Activated CD4-positive, alpha-beta T cell treated with anti-CD3 and anti-CD28 coated beads, Interleukin-2, amount 50 U/mL, for 1 hour (primary cell): Measurements from ENCODE around the gene KCNJ4.

ENCODE experiments used
- DNase-seq: peaks from one replicate; pipeline ENCODE4 v3.0.0-alpha.2; 2020

KCNJ4 gene

DNA sequence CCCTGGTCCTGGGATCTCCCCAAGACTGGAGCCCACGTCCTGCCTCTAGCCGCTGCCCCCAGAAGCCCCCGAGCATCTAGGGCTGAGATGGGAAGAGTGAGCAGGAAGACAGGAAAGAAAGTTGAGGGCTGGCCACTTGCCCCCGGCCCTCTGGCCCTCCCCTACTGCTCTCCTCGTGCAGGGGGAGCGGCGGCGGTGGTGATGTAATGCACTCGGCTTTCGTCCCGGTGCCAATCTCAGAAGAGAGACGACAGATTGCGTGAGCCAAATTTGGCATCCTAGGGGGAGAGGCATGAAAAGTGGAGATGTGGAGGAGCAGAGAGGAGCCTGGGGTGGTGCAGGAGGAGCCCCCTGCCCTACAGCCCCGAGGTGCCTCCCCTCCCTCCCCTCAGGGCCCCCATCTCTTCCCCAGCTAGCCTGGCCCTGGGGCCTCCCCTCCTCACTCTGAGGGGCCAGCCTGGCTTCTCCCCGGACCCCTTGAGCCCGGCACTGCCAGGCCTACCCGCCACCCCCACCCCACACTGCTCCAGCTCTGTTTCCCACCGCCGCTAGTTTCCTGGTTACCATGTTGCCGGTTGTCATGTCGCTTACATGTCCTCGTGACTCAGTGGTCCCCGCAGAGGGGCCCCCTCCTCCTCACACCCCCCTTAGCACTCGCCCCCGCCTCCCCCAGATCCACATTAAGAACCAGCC lies 2.5 kb downstream of the KCNJ4 start:
- DNase-seq, result no peak

DNA sequence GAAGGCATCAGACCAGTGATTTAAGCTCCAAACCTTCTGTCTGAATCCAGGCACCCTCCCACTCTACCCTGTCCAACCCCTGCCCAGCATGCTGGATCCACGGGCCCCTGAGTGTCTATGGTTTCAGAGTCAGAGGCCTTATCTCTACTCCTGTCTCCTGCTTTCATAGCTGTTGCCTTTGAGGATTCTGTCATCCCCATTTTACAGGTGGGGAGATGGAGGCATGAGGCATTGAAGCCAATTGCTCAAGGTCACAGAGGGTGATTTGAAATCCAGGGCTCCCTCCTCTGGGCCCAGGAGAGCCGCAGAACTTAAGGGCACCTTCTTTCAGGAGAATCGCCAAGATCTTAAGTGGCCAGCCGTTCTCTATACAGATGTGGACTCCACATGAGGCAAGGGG lies 3.1 kb downstream of the KCNJ4 start:
- DNase-seq, result no peak

DNA sequence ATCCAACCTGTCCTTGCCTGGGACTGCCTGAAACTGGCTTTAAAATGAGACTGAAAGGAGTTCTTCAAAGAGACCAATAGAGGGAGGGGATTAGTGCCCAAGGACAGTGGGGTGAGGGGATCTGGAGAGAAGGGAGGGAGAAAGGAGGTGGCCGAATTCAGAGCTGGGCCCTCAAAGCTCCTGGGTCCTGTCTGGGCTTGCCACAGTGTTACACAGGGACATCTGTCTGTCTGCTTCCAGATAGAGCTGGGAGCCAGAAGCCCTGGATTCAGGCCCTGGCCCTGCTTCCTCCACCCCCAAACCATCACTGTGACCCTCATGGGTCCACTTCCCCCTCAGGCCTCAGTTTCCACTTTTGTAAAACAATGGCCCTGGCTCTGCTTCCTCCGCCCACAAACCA lies 3.6 kb downstream of the KCNJ4 start:
- DNase-seq, result no peak

DNA sequence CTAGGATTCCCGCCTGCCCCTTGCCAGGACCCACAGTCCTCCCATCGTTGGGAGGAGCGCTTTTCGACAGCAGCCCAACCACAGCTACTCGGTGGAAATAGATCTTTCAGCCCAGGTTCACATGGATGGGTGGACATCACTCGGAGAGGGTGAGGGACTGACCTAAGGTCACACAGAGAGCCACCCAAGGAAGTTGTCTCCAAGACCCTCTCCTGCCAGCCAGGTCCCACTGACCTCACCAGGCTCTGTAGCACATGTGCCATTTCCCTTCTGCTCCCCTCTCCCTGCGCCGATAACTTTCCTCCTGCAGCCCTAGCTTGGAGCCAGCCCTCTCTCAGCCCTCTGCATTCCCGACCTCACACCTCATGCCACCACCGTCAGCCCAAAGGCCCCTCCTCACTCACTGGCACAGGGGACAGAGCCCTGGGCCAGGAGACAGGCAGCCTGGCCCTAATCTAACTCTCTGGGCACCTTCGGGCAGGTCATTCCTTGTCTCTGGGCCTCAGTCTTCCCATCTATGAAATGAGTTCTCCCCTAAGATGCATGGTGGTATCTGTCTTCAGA lies 4.7 kb downstream of the KCNJ4 start:
- no peak for DNase-seq

DNA sequence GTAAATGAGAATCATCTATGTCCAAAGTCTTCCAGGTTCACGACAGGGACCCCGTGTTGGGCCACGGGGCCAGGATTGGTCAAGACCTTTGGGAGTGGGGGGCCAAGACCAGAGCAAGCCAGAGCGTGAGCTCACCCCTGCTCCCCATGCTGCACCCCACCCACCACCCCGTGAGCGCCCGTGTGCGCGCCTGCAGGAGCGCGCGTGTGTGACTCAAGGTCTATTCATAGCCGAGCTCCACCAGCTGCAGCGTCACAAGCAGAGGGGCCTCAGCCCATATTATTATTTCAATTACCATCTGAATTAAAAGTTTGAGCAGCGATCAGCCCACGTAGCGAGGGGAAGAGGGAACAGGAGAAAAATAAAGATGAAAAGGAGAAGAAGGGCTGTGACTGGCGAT lies 5.2 kb downstream of the KCNJ4 start:
- no peak for DNase-seq

DNA sequence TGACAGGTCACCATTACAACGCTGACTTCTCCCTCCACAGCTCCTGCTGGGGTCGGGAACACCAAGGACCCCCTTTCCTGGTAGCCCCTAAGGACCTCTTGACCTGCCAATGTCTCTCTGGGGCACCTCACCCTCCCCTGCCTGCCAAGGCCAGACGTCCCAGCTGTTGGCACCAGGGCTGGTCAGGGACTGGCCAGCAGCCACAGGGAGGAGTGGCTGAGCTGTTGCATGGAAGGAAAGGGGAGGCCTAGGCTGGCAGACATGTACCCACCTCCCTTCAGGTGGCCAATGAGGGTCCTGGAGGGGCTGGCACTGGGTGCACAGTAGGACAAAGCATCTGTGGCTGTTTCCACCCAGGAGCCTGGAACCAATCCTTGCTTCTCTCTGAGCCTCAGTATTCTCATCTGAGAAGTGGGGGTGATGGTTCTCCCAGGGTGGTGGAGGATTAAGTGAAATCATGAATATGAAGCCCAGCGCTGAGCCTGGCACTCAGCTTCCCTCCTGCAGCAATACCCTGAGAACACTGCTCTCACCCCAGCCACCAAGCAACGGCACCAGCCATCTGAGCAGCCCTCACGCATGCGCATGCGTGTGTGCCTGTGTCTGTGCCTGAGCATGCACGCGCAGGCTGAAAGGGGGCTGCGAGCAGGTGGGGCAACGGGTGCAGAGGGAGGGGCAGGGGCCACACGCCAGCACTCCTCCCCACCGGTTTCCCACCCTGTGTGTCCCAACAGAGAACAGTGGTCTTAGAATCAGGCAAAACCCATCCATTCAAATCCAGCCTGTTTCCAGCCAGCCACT lies 5.9 kb downstream of the KCNJ4 start:
- no peak for DNase-seq

DNA sequence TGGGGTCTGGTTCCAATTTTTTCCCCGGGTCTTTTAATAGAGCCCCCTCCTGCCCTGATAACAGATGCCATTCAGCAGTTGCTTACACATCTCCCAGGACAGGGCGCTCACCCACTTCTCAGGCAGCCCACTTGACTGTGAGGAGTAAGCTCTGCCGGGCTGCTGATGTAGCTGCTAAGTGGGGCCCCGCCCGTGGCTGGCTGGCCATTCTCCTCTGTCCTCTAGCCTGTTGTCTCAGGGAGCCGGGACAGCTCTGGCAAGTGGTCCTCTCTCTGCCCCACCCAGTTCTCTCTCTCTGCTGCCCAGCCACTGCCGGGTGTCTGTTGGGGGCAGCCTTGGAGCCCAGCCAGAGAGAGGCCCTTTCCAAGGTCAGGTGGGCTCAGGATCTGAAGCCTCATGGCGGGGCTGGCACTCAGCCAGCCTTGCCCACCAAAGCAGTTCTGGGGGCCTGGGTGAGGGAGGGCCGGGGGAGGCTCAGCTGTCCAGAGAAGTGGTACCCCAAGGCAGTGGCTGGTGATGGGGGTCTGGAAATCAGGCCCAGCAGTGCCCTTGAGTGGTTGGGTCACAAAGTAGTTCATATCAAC lies 8.9 kb downstream of the KCNJ4 start:
- no peak for DNase-seq

DNA sequence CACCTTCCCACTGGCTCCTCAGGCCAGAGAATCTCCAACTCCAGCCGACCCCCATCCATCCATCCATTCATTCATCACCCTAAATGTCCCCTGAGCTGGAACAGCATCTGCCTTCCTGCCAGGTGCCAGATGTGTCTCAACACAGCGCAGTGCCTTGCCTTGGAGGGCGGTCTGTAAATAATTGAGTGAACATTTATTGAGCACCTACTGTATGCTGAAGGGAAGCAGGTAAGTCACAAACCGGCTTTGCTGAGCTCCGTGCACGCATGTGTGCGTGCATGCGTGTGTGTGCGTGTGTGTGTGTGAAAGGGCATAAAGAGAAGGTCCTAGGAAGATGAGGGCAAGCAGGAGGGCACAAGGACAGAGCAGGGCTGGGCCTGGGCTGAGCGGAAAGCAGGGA lies 10.2 kb downstream of the KCNJ4 start:
- no peak for DNase-seq

DNA sequence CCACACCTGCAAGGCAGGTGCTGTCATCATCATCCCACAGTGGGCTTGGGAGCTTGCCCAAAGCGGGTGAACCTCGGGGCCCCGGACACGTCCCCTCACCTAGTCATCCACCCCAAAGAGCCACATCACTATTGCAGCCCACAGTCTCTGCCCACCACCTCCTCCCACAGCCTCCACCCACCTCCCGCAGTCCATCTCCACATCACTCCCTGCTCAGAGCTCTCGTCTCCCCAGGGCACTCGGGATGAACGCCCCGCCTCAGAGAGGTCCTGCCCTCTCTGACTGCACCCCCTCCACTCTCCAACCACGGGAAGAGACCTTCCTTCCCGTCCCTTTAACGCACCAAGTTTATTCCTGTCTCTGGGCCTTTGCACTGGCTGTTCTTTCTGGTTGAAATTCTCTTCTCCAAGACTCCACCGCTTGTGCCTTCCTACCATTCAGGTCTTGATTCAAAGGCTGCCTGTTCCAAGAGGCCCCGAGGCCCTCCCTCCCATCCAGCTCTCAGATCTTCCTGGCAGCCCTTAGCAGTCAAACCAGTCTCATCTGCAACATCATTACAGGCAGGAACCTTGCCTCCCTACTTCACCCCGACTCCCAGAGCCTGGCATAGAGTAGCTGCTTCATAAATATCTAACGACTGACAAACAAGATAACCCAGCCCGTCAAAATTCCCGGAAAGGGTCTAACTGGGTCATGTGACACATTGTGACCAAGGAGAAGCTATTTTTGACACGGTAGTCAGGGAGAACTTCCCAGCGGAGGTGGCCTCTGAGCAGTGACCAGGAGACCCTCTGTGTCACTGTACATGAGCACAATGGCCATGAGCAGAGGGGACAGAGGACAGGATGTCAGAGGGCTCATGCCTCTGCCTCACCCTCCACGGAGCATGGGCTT lies 11.1 kb downstream of the KCNJ4 start:
- no peak for DNase-seq

DNA sequence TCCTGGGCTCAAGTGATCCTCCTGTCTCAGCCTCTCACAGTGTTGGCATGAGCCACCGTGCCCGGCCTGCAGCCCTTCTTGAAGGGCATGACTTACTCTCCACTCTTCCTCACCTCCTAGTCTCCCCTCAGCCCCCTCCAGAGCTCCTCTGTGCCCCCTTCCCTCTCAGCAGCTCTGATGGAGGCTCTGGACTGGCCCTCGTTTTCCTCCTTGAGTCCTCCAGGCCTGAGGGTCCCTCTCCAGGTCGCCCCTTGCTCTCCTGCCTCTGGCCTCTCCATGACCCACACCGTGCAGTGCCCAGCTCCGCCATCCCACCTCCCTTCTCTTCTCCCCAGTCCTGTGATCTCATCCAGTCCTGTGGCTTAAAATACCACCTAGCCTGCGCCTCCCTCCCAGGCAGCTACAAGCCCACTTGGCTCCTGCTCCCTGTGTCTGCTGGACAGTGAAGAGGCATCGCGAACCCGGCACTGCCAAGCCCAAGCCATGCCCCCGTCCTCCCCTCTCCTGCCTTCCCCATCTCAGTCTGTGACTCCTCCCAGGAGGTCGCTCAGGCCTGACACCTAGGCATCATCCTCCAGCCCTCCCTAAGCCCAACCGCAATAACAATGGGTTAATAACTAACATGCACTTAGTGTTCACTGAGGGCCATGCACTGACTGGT lies 11.9 kb downstream of the KCNJ4 start:
- DNase-seq, result no peak

DNA sequence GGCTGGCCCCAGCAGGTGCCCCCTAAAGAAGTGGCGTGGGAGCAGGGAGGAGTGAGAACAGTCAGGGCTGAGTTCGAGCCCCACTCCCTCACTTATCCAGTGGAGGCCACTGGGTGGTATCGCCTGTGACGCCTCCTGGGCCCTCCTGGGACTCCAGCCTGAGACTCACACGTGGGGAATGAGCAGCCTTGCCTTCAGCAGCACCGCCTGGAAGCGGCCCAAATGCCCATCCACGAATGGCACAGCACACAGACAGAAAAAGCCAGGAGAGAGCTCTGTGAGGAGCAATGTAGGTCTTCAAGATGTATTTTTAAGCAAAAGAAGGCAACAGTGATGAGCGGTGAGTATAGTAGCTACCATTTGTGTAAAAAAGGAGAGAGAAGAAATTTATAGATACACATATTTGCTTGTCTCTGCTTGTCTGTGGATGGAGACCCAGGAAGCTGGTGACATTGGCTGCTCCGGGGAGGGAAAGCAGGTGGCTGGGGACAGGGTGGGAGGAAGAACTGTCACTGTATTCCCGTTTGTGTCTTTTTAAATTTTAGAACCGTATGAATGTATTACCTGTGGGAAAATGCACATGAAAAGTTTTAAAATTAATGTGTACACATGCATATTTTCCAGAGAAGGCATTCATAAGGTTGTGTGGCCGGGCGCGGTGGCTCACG lies 13.2 kb downstream of the KCNJ4 start:
- DNase-seq, result no peak

DNA sequence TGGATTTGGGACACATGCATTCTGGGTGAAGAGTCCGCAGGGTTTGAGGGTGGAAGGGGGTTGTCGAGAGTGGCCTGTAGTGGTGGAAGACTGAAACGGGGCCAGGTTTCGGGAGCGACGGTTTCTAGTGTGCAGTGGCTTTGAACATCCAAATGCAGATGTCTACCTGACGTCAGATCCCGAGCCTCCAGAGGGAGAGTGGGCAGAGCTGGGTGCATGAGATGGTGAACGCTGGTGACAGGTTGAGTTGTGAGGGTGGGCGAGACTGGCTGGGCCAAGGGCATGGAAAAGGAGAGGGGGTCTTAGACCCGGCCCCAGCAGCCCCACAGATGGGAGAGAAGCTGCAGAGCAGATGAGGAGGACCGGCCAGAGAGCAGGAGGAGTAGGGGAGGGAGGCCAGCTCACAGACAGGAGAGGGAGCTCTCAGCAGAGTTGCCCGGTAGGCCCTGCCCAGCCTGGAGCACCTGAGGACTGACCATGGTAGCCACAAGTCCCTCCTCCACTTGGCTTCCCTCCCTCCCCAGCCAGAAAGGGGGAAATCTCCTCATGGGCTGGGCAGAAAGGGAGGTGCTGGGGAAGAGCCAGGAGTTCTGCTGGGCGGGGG lies 14.2 kb downstream of the KCNJ4 start:
- DNase-seq, result no peak

DNA sequence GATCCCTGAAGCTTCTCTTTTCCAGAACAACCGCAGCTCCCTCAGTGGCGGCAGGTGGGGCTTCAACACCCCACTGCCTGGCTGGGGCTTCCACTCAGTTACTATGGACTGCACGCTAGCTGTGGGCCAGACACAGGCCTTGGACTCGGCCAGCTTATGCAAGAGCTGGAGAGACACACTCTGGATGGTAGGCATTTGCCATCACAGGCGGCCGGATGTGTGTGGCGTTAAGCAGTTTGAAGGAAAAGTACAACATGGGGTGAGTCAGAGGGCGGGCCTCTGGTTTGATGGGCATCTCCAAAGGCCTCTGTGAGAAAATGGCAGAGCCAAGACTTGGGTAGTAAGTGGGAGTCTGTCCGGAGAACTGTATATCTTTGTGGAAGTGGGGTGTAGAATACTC lies 17.6 kb downstream of the KCNJ4 start:
- no peak for DNase-seq

DNA sequence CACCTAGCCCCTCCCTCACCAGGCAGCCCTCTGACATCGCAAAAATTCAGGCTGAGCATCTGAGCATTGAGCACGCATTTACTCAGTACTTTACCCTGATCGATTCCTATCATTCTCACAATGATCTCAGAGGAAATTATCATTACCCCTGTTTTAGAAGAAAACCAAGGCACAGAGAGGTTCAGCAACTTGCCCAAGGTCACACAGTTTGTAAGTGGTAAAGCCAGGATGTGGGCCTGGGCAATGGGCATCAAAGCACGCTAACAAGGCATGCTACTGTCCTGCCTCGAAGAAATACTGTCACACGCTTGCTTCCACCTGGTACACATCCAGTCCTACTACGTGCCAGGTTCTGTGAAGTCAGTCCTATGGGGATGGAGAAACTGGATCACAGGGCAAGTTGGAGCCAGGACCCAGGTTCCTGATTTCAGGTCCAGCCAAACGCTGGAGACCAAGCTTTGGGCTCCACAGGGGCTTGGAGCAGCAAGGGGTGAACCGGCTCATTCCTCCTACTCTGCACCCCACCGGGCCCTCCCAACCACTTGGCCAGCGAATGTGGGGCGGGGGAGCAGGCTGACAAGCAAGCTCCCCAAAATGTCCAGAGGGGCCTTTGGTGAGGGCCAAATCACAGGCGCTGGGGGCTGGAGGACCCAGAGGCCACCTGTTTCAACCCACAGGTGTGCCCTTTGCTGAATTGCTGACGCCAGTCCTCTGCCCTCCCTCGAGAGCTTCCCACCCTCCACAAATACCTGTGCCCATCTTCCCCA lies 18.2 kb downstream of the KCNJ4 start:
- DNase-seq, result no peak

DNA sequence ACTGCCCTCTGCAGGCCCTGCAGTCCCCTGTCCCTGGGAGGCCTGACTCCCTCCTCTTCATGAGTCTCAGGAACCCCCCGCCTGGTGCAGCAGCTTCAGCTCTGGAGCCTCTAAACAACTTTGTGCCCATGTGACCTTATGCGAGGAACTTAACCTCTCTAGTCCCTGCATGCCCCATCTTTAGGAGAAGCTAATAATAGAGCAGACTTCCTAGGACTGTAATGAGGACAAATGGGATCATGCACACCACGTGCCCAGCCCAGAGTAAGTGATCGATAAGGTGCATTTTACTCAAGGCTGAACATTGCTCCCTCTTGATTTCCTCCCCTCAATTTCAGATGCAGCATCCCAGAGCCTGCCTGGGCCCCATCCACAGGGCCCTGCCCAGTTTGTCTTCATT lies 19.0 kb downstream of the KCNJ4 start:
- DNase-seq, result no peak

DNA sequence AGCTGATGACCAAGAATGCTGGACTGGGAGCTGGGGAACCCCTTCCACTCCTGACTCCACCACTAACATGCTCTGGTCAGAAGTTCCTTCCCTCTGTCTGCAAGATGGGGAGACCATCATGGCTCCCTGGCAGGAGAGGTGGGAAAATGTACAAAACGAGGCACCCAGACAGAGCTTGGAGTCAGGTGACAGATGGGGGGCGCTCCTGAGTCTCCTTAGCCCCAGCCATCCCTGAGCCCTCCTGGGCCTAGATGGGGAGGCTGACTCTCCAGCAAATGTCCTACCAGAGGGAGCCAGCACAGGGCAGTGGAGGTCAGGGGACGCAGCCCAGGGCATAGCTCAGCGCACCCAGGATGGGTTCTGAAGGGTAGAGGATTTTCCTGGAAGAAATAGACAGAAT lies 20.0 kb downstream of the KCNJ4 start:
- no peak for DNase-seq

DNA sequence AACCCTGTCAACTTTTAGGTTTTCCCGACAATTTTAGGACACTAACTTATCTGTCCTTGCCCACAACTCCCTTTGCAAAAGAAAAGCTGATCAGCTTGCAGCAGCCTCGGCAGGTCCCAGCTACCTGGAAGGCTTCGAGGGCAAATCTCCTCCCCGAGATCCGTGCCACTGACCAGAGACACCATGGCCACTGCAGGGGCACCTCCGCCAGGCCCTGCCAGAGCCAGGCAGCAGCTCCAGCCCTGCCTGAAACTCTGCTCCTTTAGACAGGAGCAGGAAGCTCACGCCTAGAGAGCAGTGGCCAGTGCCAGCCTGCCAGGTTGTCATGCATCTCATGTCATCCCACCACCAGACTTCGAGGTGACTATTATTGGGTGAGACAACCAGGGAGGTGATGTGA lies 21.1 kb downstream of the KCNJ4 start:
- DNase-seq, result no peak

DNA sequence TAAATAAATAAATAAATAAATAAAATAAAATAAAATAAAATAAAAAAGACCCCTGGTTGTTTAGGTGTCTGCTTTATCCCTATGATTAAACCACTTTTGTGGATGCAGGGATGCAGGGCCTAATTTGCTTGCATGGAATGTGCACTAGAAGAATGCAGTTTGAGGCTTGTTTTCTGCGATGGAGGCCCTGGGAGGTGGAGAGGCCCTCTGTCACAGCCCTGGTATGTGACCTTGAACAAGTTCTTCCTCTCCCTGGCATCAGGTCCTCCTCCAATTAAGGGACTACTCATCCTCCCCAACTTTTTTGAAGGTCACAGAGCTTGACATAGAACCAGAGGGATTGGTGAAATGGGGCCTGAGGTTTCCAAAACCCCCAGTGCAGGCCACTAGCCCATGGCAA lies 22.7 kb downstream of the KCNJ4 start:
- no peak for DNase-seq

DNA sequence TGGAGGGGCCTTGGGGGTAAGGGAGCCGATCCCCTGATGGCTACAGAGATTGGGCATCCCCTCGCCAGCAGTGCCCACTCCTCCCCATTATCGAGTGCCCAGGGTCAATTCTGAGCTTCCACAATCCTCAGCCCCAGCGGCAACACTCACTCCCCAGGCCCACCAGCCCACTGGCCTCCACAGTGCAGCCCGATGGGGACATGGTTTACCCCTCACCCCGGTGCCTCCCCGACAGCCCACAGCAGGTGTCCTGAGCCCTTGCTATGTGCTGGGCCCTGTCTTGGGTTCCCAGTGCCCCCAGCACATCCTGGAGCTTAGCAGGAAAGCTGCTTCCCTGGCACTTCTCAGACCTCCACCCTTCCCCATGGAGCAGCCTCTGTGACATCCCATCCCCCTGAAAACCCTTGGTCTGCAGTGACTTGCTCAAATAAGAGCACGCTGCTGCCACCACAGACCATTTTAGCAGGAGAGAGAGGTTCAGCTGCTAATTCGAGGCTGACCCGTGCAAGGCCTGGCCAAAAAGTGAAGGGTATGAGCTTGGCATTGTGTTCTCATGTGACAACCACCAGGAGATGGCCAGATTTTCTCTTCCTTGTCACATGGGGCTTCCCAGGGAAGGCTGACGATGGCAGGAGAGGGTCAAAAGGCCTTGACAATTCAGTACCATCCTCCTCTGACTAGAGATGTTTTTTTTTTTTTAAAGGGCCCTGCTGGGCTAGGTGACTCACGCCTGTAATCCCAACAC lies 23.6 kb downstream of the KCNJ4 start:
- no peak for DNase-seq
